LNCAP (cell line): ENCODE data around the gene STK31.

Experiments used
- TF ChIP-seq, protein P1 (sequence below): fragments of 450-650 bp; IDR thresholded peaks from 2 replicates; pipeline ENCODE4 v1.5.1; 2017; ENCODE audit warnings: mild to moderate bottlenecking

Gene STK31

DNA sequence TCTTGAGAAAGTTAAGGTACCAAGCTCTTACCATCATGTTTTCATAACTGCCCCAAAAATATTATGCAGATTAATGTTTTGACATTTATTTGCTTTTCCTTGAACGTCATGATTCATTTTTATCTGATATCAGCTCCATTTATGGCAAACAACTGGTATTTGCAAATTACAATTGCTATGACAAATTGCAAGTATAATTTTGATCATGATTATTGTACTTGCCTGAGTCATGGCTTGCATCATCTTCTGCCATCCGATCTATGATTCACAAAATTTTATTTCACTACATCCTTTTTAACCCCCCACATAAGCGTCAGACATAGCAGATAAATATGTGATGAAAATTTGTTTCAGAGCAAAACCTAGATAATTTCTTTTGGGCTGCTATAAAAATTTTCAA, 155.0 kb downstream of the STK31 start:
- TF ChIP-seq, protein P1, sequence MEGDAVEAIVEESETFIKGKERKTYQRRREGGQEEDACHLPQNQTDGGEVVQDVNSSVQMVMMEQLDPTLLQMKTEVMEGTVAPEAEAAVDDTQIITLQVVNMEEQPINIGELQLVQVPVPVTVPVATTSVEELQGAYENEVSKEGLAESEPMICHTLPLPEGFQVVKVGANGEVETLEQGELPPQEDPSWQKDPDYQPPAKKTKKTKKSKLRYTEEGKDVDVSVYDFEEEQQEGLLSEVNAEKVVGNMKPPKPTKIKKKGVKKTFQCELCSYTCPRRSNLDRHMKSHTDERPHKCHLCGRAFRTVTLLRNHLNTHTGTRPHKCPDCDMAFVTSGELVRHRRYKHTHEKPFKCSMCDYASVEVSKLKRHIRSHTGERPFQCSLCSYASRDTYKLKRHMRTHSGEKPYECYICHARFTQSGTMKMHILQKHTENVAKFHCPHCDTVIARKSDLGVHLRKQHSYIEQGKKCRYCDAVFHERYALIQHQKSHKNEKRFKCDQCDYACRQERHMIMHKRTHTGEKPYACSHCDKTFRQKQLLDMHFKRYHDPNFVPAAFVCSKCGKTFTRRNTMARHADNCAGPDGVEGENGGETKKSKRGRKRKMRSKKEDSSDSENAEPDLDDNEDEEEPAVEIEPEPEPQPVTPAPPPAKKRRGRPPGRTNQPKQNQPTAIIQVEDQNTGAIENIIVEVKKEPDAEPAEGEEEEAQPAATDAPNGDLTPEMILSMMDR = no peak

DNA sequence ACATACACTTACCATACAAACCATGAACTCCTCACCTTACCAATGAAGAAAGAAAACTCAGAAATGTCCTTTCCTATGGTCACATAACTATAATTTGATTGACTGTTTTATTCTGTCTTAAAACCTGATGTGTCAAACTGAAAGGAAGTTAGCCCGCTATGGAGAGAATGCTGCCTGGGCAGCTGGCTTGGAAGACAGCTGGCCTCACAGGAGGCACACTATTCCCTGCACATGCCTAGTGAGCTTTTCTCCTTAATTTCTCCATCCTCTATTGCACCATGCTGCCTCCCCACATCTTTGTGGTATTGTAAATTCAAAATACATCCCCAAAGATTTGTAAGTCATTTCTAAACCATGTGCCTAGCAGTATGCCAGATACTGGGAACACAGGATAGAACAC, 163.3 kb downstream of the STK31 start:
- TF ChIP-seq, protein P1 = no peak
